Middle frontal gyrus (tissue), 1 donor: ENCODE results near the gene ARL5A.

Experiments
- DNase-seq: peaks from one replicate; pipeline ENCODE4 v3.0.0-alpha.2; 2015; ENCODE audit warnings: low spot score; ENCODE audit errors: extremely low spot score

The ARL5A gene

GRCh38 chr2:151767536-151767935, 60.7 kb downstream of the ARL5A start:
- no peak for DNase-seq

- DNase-seq, result no peak
Measured at GRCh38 chr2:151766437-151767153, 61.6 kb downstream of the ARL5A start.

GRCh38 chr2:151765760-151766410, 62.3 kb downstream of the ARL5A start:
- no peak for DNase-seq

GRCh38 chr2:151762694-151763093, 65.5 kb downstream of the ARL5A start:
- no peak for DNase-seq

- DNase-seq, result no peak
Measured at GRCh38 chr2:151761687-151762086, 66.5 kb downstream of the ARL5A start.

GRCh38 chr2:151761193-151761592, 67.0 kb downstream of the ARL5A start:
- DNase-seq, result no peak

- no peak for DNase-seq
Measured at GRCh38 chr2:151760139-151760650, 68.0 kb downstream of the ARL5A start.

- no peak for DNase-seq
Measured at GRCh38 chr2:151758744-151759143, 69.5 kb downstream of the ARL5A start.

GRCh38 chr2:151757861-151758260, 70.4 kb downstream of the ARL5A start:
- no peak for DNase-seq

- DNase-seq, result no peak
Measured at GRCh38 chr2:151756820-151757219, 71.4 kb downstream of the ARL5A start.

- DNase-seq, result no peak
Measured at GRCh38 chr2:151754253-151754897, 73.8 kb downstream of the ARL5A start.

- no peak for DNase-seq
Measured at GRCh38 chr2:151753540-151753939, 74.7 kb downstream of the ARL5A start.
